Hematopoietic multipotent progenitor cell (in vitro differentiated cells): ENCODE results near the gene ZNF664. TPM values are rescaled to one million over a fixed set of nuclear protein-coding genes. Genes with fewer than 3 reads are reported as not detected.
A peak's percentile ranks its signal among the peaks of the same experiment; 100 is the strongest.

Source experiments
- DNase-seq, 3 donors: peaks; one replicate each; pipeline ENCODE4 v3.0.0-alpha.2; 2011 to 2015; ENCODE audit warnings: low read depth in 2 of 3, low spot score in 2 of 3
- total RNA-seq: library from RNA; depleted of rRNA; stranded (reverse); fragments of >200 nt; gene quantifications from one replicate; pipeline ENCODE4 v1.2.3, GENCODE V29; 2012

Gene ZNF664
- total RNA-seq, 1 donor, result 27.5 TPM

DNA sequence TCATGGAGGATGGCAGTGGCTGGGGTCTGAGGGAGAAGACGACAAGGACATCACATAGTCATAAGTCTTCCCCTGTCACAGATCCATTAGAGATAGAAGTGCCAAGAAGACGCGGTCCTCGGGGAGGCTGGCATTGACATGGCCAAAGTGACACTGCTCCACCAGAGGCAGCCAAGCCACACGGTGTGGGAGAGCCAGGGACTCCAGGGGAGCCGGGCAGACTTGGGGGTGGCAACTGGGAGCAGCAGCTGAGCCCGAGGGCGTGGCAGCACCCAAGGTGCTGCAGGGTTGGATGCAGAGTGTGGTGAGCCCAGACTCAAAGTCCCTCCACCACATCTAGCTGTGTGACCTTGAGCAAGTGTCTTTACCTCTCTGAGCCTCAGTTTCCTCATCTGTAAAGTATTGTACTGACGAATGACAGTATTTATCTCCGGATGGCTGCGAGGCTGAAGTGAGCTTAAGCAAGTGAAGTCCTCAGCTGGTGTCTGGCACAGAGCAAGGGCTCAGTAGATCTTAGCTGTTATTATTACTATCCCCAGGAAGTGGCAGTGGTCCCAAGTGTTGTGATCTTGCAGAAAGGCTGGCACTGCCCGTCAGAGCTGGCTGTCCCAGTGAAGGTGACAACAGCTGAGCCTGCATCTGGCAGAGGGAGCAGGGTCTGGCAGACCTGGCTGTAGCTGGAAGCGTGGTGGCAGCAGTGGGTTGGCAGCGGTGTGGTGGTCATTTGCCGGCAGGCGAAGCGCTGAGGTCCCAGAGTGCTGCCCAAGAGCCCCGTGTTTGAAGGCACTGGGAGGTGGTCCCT is 54.9 kb downstream of the ZNF664 start:
- DNase-seq, result no peak

DNA sequence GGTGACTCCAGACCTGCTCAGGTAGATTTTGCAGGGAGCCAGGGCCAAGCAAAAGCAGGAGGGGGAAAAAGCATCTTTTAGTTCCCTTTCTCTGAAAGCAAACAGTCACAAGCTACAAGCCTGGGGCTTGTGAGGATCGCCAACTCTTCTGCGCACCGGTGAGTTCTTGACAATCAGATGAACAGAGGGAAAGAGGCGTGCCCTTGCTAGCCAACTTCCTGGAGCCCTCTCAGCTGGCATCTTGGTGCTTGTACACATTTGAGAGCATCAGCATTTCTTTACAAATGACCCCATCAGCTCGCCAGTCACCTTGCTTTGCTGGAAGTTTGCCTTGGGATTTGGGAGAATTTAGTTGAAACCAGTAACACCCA is 55.5 kb downstream of the ZNF664 start:
- DNase-seq, result peak in 1 of 3 donors; percentile 46

DNA sequence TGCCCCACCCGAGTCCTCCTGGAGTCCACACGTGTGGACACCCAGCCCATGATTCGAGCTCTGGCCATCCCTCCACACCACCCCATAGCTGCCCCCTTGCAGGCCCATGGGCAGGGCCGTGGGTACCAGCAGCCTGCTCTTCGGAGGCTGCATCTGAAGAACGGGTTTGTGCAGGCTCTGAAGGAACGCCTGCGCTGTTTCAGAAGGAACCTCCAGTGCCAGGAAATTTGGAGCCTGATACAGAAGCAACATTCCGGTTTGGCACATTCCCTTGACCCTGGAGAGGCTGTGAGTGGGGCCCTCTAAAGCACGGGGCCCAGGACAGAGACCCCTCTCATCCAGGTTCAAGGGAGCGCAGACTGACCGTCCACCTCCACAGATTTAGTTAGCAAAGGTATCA is 57.0 kb downstream of the ZNF664 start:
- no peak for DNase-seq

DNA sequence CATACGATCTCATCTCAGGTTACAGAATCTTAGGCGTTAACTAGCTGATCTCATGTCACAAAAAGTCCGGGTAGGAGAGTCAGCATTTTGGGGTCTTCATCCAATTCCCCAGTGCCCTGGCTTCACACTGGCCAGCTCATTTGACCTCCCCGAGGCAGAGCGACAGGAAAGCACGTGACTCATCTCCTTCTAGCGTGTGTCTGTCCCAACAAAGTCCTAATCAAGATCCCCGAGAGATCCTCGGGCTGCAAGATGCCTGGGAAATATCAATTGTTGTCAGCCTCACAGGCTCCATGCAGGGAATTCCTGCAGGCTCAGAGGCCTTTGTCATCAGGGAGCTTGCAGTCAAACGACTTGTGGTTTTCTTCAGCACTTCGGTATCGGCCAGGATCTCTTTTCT is 57.5 kb downstream of the ZNF664 start:
- DNase-seq, result no peak

DNA sequence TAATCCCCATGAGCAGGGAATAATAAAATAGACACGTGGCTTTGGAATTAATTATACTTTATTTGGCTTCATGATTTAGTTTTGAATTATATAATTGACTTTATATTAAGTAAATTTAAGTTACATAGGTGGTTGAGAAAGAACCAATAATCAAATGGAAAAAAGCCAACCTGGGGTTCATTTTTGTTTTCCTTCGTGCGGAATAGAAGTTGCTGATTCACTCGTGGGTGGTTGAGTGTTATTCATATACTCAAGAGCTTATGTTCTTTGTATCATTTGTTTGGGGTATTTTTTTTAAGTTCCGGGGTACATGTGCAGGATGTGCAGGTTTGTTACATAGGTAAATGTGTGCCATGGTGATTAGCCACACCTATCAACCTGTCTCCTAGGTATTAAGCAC is 58.0 kb downstream of the ZNF664 start:
- DNase-seq, result no peak

DNA sequence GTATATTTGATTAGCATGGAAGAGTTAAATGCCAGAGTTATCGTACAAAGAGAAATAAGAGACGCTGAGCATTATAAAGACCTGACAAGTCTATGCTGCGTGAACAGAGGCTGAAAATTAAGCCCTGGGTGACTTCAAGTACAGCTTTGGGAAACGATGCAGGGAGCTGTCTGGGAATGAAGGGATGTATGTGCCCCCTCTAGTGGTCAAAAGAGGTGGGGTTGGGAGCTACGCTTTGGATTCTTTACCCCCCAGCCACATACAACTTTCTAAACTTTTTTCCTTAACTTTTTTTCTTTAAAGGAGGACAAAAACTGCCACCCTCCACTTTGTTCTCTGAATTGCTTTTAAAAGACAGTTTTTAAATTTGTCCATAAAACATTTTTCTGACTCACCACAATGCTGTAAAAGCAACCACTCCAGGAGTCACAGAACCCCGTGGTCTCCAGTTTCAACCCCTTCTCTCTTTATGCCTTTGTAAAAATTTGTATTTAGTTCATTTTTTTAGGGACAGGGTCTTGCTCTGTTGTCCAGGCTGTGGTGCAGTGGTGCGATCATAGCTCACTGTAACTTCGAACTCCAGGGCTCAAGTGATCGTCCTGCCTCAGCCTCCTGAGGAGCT is 59.4 kb downstream of the ZNF664 start:
- DNase-seq, result peak in 2 of 3 donors; percentile 26 to 44

DNA sequence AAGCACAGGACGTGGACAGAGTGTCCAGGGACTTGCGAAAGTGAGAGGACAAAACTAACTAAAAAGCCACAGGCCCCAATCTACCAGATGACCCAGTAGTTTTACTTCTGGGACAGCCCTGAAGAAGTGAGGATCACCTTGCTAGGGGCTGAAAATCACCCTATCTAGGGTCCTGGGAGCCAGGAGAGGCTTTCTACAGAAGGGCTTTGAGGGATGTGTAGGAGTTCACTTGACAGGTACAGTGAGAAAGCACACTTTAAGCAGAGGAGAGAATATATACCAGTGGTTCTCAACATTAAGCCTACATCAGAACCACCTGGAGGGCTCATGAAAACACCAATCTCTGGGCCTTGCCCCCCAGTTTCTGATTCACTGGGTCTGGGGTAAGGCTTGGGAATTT is 60.8 kb downstream of the ZNF664 start:
- no peak for DNase-seq

DNA sequence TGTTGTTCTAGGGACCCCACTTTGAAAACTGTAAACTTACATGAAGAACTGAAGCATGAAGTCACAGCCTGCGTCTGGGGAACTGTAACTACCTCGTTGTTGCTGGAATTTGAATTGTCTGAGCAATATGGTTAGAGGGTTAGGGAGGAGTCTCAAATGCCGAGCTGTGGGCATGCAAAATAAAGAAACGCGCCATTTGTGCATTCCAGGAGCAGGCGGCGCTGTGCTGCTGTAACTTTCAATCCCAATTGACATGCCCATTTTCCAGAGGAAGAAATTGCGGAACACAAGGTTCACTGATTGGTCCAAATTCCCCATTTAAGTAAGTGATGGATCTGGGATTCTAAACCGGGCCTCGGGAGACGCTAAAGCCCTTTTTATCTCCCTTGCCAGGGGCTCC is 61.3 kb downstream of the ZNF664 start:
- DNase-seq, result no peak

DNA sequence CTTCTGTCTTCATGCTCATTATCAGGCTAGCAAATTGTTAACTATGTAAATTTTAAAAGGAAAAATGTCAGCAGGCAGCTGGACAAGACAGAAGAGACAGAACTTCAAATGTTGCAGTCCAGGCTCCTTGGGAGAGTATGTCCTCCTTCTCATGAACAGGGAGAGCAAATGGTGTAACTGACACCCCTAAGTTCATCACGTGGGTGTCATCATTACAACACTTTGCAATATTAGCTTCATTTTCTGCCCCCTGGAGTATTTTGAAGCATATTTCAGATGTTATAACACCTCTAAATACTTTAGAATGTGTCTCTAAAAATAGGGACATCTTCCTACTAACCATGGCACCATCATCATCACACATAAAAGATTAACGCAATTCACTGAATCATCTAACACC is 62.1 kb downstream of the ZNF664 start:
- no peak for DNase-seq

DNA sequence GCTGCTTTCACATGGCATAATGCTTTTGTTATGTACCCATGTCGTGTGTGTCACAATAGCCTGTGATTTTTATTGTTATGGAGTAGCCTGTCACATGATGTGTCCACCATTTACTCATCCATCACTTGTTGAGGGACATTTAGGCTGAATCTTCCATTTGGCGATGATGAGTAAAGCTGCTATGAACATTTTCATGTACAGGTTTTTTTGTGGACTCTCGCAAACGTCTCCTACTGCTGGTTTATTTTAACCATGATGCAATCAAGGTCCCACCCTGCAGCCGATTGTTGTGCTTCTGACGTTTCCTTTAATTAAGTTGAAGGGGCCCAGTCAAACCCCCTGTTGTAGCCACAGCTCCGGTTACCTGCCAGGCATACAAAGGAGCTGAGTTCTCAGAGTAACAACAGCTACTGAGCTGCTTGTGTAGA is 63.2 kb downstream of the ZNF664 start:
- no peak for DNase-seq

DNA sequence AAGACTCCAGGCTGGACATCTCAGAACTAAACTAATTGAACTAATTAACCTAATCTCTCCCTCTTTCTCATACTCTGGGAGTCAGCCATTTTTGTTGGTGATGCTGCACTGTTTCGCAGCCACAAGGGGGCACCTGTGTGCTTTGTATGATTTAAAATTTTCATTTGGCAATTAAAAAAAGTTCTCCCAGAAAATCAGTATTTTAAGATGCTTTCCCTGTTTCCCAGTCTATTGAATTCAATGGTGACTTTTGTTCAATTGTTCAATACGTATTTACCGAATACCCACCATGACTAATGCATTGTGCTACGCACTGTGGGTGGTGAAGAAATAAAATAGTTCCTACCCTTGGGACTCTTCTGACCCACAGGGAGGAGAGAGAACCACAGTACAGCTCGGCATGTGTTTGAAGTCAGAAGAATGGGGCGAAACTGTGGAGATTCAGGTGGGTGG is 63.7 kb downstream of the ZNF664 start:
- peak; percentile 24 to 59 (median 36) for DNase-seq

DNA sequence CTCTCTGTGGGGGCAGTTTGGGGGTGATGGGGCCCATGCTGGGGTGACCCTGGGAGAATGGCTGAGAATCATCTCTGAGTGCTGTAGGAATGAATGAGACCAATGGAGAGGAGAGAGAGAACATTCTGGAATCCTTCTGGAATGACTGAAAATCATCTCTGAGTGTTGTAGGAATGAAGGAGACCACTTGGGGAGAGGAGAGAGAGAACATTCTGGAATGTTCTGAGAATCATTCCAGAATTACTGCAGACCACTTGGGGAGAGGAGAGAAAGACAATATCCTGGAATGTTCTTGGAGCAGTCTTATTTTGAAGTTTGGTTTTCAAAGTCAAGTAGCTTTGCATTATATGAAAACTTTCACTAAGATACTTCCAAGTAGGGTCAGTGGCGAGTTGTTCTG is 64.3 kb downstream of the ZNF664 start:
- no peak for DNase-seq

DNA sequence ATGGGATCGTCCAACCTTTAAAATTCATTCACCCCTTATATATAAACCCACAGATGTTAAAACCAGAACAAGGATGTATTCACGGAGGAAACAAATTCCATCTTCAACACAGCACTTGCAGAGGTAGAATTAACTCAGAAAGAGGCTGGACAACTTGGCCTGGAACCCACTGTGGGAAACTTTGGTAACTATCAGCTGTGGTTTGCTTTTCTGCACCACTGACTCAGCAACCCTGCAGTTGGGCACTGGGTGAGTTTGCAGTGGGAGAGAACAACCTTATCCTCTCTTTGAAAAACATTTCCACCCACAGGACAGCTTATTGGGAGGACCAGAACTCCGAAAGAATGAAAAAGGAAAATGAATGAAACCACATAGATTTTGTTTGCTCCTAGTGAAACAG is 66.3 kb downstream of the ZNF664 start:
- peak in 2 of 3 donors; percentile 39 to 47 for DNase-seq

DNA sequence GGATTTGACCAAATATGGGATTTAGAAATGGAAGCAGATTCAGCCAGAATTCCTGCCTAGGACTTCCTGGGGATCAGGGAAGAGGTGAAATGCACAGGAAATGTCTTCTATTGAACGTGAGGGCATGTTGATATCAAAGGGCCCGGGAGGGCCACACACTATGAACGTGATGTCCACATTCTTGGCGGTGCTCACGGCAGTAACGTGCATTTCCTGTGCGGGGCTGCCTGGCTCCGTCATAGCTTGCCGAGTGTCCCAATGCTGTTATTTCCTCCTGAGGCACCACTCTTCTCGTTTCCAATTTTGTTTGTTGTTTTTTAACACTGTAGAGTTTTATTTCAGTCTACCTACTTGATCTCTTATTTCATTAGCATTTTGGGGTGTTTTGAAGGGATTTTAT is 67.3 kb downstream of the ZNF664 start:
- DNase-seq, result peak in 1 of 3 donors; percentile 22

DNA sequence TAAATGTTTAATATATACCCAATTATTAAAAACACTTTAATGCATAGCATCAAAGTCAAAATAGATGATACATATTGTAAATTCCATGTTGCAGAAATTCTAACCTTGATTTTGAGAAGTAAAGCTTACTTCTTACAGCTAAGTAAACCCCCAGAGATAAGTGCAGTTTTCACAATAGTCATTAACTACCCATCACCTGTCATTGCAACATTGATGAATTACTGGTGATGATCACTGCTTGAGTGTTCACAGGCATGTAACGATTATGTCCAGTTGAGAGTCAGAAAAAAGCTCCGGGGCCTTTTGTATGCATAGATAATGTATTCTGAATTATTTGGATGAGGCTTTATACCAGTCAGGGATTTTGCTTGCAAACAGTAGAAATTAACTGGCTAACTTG is 67.7 kb downstream of the ZNF664 start:
- DNase-seq, result no peak

DNA sequence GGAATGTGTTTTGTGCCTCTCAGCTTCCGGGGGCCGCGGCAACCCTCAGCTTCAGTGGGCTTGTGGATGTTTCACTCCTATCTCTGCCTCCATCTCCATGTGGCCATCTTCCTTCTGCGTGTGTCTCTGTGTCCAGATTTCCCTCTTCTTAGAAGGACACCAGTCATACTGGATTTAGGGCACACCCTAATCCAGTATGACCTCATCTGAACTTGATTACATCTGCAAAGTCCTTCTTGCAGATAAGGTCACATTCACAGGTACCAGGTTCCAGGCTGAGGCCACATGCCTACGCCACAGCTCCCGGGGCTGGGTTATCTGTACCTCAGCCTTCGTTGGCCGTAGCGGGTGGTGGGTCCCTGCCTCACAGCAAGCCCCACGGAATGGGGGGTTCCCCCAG is 68.9 kb downstream of the ZNF664 start:
- no peak for DNase-seq

DNA sequence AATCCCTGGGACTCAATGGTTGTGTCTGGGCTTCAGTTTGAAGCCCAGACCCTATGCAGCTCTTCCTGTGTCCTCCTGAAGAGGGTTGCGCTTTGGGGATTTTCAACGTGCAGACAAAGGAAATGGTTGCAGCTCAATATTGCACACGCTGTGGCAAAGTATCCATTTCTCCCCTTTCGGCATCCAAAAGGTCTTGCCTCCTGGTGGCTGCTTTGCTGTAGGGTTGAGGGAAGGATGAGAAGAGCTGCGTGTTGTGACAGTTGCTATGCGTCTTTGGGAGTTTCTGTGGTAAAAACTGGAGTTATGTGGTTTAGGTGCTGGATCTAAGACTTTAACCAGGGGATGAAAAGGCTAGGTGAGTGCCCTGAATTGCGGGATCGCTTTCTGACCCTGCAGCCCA is 71.0 kb downstream of the ZNF664 start:
- no peak for DNase-seq

DNA sequence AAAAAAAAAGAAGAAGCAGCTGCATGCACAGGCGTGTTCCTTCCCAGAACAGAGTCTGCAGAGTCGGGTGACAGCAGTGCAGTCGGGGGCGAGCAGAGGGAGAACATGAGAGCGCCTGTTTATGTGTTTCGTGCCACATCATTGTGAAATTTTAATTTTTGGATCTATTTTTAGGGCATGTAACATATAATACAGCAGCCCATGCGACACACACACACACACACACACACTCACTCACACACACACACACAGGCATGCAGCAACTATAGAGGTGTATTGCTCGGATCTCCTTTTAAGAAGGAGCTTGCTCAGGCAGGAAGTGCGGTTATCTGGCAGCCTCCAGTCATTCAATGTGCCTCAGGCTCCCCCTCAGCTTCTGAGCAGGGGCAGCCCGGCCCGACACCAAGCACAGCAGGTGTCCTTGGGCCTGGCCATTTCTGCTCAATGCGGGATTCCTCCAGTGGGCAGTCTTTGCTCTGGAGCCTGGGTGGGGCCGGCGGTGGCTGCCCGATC is 71.8 kb downstream of the ZNF664 start:
- DNase-seq, result no peak

DNA sequence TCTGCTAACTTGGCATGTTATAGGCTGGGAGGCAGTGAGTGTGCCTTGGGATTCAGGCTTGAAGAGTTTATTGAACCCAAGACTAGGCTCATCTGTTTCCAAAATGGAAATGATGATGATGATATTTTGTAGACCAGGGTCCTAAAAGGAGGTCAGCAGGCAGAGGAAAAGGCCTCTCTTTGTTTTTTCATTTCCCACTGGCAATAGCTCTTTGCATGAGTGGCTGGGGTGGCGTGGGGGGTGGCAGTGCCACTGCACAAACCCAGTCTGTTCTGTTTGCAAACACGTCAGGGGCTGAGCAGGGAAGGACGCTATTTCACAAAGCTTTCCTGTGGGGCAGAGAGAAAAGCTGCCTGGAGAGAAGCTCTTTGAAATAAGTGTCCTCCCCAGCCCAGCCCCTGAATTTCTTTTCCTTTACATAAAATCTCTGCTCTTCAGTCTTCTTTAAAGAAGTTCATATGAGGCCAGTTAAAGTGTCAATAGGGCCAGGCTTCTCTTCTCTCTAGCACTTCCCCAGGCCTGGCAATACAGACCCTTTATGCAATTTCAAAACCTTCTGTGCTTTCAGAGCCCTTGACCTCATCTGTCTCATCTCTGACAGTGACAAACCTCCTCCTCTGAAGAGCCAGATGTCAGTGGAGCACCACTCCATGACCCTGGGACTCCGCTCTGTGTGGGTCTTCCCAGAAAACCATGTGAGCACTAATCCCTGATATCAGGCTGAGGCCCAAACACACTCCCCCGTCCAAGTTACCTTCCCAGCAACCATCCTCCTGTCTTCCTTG is 72.8 kb downstream of the ZNF664 start:
- no peak for DNase-seq

DNA sequence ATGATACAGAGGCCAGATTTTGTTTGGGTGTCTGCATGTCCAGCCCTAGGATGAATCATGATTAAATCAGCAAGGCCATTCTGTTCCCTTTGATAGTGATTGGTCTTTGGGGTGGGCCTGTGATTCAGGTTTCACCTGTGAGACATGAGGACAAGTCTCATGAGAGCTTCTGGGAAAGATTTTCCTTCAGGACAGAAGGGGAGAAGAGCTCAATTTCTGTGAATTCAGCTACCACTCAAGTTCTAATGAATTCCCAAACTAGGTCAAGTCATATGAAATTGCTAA is 73.4 kb downstream of the ZNF664 start:
- DNase-seq, result no peak

DNA sequence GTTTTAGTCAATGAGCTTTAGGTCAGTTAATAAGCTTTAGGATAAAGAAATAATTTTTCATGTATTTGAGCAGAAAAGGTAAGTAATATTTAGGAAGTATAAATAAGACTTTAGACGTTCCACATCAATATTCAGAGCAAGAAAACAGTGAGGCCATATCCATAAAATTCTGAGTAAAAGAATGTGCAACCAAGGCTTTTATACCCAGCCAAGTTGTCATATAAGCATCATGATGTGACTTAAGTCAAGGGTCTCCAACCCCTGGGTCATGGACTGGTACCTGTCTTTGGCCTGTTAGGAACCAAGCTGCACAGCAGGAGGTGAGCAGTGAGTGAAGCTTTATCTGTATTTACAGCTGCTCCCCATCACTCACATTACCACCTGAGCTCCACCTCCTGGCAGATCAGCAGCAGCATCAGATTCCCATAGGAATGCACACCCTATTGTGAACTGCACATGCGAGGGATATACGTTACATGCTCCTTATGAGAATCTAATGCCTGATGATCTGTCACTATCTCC is 74.1 kb downstream of the ZNF664 start:
- DNase-seq, result no peak
